SK-N-DZ (cell line): ENCODE results near the gene RRP15.
"Not testable (repeated sequence)": the region's sequence is repeated elsewhere in the genome, so short reads cannot be mapped to it uniquely, and the experiment has no call there.

Experiments used
- DNase-seq: peaks from one replicate; pipeline ENCODE4 v3.0.0-alpha.2; 2015; ENCODE audit warnings: low spot score

The RRP15 gene

DNA sequence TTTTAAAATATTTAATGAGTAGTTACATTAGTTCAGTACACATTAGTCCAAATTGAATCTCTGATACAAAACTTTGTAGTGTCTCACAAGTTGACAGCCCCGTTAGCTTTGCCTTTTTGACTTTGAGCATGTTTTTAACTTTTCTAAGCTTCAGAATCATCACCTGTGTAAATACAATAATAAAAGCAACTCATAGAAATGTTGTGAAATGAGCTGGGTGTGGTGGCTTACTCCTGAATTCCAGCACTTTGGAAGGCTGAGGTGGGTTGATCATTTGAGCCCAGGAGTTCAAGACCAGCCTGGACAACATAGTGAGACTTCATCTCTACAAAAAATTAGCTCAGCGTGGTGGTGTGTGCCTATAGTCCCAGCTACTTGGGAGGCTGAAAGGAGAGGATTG, 11.1 kb downstream of the RRP15 start:
- DNase-seq = no peak

- DNase-seq = no peak
These were observed 12.4 kb downstream of the RRP15 start for GRCh38 chr1:218297461-218297860.

- no peak for DNase-seq
These were observed 12.8 kb downstream of the RRP15 start for GRCh38 chr1:218297867-218298266.

DNA sequence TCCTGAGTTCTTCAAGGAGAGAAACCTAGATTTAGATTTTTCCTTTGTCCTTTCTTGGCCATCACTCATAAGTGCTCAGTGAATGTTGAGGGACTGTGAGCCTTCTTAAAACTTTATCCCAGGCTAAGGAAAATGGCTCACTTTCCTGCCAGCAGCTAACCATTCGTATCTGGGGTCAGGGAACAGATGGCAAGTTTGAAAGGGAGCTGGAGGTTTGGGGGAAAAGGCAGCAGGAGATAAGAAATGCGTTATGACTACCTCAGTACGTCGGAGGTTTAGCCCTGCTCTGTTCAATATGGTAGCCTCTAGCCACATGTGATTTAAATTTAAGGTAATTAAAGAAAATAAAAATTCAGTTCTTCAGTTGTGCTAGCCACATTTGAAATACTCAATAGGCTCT, 13.3 kb downstream of the RRP15 start:
- DNase-seq = no peak

DNA sequence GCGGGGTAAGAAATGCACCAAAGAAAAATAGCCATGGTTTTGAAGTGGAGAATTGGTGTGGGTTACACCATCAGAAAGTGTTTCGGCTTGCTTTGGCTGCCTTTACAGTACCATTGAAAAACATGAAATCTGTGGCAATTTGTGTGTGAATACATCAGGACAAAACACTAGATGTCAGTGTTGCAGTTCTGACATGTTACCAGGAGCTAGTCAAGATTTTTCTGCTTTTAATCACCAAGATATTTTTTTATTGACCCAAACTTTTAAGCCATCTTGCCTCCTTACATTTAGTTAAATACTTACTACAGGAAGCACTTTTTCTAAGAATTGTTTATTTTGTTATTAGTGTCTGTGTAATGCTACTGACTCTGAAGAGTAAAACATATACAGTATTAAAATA, 14.3 kb downstream of the RRP15 start:
- no peak for DNase-seq

DNA sequence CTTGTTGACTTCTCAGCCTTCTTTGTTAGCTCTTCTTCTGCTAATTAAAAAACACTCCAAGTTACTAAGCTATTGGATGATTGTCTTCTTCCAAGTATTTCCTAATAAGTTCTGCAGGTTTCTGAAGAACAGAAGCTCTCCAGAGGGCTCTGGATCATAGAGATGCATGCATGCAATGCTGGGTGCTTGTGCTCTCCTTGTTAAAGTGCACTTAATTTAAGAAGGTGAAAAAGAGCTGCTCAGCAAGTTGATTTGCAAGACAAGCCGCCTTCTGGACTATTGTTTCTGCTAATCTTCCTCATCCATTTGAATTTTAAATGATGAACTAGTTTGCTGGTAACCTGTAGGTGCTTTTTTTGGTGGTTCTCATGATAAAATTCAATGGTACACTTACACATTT, 16.1 kb downstream of the RRP15 start:
- DNase-seq = no peak

- no peak for DNase-seq
These were observed 17.1 kb downstream of the RRP15 start for GRCh38 chr1:218302155-218302554.

DNA sequence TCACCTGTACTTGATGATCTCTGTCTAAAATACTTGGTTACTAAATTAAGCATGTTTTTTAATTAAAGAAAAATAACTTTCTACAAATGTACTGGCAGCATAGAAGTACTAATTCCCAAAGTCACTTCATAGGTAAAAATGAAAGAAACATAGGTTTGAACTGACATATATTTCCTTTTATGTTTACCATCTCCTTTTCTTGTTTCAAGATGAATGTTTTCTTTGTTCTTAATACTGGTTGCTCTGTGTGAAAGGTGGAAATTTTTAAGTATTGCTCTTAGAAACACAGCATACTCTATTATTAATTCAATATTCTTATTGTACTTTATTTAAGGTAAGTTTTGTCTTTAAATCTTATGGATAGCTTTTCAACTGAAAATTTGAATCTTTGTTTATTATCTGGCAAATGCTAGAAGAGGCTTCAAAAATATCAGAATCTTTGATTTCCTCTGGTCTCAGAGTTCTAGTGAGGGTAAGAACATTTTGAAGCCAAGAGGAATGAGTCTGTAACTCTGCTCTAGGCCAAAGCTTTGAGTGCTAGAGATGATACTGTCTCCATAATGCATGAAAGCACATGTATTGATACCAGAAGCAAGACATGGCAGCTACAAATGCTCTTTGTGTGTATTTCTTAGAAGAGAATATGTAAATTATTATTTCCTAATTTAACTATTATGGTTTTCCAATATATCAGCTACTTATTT, 18.2 kb downstream of the RRP15 start:
- no peak for DNase-seq

DNA sequence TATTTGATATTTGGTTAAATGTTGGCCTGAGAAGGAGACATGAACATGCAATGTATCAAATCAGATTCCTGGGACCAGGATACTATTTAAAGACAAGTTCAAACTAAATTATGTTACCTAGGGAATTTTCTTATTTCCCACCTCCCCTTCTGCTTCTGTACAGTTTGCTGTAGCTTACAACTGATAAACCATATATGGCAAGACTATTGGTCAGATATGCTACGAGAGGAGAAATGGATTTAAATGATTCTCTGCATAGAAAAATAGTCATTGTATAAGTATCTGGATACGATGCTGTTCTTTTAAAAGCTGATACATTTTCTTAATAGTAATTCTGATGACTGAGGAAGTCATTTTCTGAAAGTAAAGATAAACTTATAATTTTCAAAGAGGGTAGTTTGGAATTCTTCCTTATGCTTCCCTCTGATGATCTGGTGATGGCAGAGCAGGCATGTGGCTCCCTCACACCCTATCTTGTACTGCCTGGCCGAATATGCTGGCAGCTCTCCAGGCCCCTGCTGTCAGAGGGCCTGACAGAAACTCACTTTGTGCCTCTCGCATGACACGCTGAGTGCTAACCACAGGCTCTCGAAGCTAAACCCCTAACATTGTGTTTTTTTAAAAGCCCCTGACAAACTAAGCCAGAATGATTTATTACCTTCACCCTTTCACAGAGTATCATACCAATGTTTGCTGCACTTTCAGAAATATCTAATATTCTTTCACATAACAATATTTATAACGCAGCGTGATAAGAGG, 19.4 kb downstream of the RRP15 start:
- DNase-seq = no peak

GRCh38 chr1:218305472-218306064, 20.5 kb downstream of the RRP15 start:
- no peak for DNase-seq

DNA sequence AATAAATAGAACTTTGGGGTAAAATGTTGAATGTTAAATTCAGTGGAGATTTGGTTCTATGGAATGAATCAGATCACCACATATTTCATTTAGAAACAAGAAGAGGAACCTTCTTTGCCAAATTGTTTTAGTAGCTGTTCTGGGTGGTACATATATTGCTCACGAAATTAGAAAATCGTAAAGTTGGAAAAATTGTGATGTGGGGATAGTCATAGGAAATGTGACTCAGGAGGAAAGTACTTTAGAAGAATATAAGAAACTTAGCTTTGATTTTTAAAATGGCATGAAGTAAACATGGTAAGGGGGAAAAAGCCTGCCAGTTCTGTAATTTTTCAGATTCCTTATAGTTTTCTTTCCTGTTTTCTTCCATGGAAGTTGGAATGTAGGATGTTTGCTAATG, 27.4 kb downstream of the RRP15 start:
- DNase-seq = no peak

- no peak for DNase-seq
These were observed 29.2 kb downstream of the RRP15 start for GRCh38 chr1:218314316-218314715.

DNA sequence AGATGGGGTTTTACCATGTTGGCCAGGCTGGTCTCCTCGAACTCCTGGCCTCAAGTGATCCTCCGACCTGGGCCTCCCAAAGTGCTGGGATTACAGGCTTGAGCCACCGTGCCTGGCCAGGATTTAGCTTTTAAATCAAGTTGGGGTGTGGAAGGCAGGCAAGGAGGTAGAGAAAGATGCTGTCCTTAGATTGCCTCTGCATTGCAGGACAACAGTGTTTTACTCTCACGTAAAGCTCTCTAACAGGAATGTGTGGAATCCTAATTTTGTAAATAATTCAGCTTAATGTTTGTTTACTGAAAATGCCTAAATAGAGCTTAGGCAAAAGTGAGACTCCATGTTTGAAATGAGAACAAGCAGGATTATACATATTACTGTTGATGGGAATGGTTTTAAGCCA, 30.5 kb downstream of the RRP15 start:
- no peak for DNase-seq

DNA sequence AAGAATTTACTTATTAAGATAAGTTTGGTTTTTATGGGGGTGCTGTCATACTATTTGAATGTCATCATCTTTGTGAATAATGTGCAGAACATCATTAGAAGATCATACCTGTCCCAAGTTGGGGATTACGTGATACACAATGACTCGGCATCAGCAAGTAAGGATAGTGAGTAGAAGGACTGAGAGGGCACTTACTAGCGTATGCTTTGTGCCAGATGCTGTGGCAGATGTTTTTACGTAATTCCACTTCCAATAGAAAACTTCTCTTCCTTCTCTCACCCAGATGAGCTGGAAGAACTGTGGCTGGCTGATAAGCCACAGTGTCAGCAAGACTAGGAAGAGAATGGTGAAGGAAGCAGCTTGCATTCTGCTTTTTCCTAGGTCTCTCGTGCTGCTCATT, 32.0 kb downstream of the RRP15 start:
- DNase-seq = no peak

- not testable (repeated sequence) for DNase-seq
These were observed 35.1 kb downstream of the RRP15 start for GRCh38 chr1:218320182-218320581.

DNA sequence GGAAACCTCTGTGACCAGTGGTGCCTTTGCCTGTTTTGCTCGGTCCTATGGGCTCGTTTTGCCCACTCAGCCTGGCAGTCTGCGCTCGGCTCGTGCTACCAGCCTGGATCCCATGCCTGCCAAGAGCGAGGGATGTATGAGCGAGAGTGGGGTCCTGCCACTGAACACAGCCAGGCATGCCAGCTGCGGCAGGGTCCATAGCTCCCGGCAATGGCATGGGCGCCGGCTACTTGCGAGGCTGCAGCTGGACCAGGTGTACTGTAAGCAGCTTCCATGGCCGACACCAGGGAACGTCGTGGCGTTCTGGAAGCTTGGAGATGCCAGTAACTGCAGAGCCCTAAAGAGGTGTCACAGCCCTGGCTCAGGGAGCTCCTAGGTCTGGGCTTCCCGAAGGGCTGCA, 37.7 kb downstream of the RRP15 start:
- no peak for DNase-seq

GRCh38 chr1:218323568-218324225, 38.6 kb downstream of the RRP15 start:
- DNase-seq = no peak

DNA sequence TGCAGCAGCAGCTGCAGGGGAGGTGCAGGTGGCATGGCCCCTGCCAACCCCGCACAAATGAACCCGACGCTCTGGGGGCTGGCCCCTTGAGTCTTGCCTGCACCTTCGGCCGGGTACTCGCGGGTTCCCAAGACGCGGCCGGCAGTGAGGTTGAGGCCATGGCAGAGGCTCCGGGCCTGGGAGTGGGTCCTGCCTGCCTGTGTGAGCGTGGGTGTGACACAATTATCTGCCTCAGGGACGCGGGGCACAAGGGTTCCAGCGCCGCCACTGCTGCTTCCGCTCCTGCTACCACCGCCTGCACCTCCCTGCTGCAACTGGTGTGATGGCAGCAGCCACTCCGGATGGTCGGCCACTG, 39.1 kb downstream of the RRP15 start:
- DNase-seq = no peak

- no peak for DNase-seq
These were observed 43.7 kb downstream of the RRP15 start for GRCh38 chr1:218328769-218329168.

GRCh38 chr1:218330043-218330623, 45.0 kb downstream of the RRP15 start:
- DNase-seq = peak; percentile 20

DNA sequence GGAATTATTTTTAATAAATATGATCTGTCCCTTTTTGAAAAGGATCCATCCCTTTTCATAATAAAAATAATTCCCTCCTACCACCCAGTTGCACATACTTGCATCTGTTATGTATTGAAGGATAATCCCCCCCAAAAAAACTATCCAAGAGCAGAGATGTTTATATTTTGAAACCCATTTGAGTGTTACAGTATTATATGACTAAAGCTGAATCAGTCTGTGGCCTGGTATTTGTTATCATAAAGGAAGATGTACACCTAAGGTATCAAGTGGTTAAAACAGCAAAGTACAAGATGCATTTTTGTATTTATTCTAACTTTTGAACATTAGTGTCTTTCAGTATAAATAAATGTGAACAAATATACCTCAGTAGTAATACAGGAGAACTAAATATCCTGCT, 47.3 kb downstream of the RRP15 start:
- DNase-seq = no peak

DNA sequence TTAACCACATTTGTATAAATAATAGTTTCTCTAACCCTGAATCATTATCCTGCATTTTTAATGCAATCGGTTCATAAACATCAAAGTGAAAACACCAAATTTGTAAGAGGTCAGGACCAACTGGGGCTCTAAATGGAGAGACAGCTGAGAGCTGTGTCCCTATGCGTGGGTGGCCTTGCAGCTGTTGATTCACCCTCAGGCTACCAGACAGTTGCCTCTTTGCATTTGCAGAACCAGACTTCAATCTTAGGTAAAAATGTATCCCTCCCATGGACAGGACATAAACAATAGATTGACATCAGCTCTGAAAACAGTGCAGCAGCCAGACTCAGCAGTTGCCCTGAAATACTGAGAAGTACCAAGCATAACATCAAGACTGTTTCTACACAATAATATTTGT, 51.2 kb downstream of the RRP15 start:
- no peak for DNase-seq
